NT2/D1 (cell line): ENCODE measurements around the gene TRAM2.

Experiments used
- SUZ12 ChIP-seq: IDR thresholded peaks from 2 replicates; pipeline ENCODE4 v1.6.1; 2011; ENCODE audit not compliant: insufficient read length, insufficient read depth; ENCODE audit errors: extremely low read depth
- ZNF274 ChIP-seq: IDR thresholded peaks from 2 replicates; pipeline ENCODE4 v1.6.1; 2011; ENCODE audit warnings: mild to moderate bottlenecking, low read depth, low read length

DNA sequence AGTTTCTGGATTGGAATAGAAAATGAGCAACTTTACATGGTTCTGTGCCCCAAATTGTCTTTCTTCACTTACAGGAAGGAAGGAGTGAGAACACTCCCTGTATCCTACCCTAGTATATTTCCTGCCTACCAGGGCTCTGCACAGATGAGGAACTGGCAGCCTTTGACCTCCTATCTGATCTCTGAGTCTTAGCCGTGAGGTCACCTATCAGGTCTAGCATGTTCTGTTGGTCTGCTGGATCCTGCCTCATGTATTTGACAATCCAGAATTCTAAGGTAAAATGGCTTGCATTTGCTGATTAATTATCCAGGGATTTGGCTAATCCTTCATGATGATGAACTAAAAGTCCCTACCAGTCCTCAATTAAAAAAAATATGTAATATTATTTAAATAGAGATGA lies 35.0 kb upstream of the TRAM2 start:
- TF ChIP-seq SUZ12 (no peak), ZNF274 (no peak)
